GM19240 (cell line): Measurements from ENCODE around the gene CUBN.
"Not testable (repeated sequence)": the region's sequence is repeated elsewhere in the genome, so short reads cannot be mapped to it uniquely, and the experiment has no call there.

Experiments used
- DNase-seq: peaks from one replicate; pipeline ENCODE4 v3.0.0; 2011; ENCODE audit warnings: low spot score; ENCODE audit not compliant: insufficient read length

CUBN gene

DNA sequence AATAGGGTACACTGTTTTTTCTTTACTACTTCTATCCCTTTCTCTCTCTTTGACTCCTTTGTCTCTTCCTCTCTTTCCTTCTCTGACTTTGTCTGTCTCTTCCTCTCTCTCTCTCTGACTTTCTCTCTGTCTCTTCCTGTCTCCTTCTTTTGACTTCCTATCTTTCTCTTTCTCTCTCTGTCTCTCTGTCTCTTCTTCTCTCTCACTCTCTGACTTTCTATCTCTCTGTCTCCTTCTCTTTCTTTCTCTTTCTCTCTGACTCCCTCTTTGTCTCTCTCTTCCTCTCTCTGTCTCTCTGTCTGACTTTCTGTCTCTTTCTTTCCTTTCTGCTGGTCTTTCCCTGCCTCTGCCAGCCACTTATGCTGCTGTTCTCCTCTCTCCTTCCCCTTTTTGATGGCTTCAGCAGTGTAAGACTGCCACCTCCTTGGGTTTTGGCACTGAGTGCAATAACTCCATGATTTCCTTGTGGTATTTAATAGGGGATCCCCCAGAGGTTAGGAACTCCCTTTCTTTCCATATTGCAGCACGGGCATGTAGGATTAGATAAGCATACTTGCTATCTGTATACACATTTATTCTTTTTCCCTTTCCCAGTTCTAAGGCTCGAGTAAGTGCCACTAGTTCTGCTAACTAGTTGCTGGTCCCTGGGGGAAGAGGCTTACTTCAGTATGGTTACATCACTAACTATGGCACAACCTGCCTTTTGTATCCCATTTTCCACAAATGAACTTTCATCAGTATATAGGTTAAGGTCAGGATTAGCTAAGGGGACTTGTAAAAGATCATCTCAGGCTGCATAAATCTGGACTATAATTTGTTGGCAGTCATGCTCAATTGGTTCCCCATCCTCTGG is 116.3 kb downstream of the CUBN start:
- not testable (repeated sequence) for DNase-seq

- DNase-seq, result not testable (repeated sequence)
These were observed 116.9 kb downstream of the CUBN start for GRCh38 chr10:17012731-17013130.

GRCh38 chr10:17010363-17011145 is 119.1 kb downstream of the CUBN start:
- no peak for DNase-seq

DNA sequence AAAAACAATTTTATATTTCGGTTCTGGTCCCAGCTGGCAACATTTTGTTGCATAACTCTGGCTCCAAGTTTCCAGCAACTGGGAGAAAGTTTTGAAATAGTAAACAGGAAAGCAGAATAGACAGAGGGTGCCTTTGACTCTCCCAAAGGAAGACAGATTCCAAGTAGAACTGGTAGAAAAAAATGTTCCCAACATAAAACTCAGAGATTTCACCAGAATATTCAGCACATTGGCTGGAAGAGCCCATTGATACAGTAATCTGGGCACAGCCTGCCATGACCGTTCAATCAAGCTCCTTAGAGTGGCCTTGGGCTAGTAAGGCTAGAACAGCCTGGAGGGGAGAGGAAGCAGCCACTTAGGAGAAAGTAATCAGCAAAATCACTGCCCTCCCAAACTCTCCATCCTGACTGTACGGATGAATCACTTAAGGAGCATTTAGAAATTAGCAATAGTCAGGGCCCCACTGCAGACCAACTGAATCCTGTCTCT is 120.4 kb downstream of the CUBN start:
- DNase-seq, result no peak

GRCh38 chr10:17007418-17007770 is 122.2 kb downstream of the CUBN start:
- no peak for DNase-seq

DNA sequence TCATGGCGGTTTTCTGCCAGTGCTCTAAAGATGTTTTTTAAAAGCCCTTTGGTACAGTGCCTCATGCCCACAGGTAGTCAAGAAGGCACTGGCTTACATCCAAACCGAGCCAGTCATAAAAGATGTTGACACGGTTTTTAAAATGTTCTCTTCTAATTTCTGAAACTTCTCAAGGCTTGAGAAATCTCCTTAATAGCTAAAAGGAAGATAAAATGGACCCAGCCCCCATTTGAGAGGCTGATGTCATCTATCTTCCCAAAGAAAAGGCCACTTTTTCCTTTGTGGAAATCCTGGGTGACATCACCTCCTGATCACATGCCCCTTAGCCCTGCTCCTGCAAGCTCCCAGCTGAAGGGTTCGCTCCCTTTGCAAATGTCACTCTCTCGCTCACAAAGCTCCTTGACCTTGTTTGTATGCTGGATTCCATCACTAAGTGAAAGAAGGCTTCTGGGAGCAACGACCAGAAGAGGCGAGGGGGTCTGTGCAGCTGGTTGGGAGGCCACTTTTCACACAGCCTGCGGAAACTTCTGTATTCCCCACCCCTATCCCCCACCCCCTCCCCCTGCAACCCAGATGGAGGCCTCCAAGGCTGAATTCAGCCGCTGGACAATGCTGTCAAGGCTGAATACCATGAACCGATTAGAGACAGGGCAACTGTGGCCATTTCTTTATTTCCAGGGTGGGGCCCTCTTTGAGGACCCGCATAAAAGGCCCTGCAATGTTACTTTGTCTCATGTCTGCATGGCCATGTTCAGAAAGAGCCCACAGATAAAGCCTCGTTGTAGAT is 122.8 kb downstream of the CUBN start:
- no peak for DNase-seq

DNA sequence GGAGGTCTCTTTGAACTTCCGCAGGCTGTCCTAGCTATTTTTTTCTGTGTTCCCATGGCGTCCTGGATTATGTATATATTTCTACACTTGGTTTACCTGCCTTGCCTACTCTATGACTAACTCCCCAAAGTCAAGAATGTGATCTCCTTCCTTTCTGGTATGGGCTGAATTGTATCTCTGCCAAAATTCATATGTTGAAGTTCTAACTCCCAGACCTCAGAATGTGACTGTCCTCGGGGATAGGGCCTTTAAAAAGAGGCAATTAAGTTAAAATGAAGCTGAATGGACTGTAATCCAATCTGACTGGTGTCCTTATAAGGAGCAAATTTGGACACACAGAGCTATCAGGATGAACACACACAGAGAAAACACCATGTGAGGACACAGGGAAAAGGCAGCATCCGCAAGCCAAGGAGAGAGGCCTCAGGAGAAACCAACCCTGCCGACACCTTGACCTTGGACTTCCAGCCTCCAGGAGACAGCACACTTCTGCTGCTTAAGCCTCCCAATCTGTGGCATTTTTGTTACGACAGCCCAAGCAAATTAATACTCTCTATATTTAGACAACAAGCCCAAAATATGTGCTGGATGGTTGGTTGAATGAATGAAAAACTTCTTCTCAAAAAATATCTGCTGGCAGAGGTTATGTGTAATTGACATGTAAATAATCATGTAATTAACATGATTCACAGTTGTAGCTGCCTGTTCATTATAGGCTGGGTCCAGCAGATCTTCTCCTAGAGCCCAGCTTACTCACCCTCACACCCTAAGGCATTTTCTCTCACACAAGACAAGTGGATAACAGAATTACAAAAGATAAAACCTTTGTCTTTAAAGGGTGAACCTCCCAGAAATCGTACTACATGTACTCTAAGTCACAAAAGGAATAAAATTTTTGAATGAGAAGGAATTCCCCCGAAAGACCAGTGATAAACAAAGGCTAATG is 123.7 kb downstream of the CUBN start:
- no peak for DNase-seq

DNA sequence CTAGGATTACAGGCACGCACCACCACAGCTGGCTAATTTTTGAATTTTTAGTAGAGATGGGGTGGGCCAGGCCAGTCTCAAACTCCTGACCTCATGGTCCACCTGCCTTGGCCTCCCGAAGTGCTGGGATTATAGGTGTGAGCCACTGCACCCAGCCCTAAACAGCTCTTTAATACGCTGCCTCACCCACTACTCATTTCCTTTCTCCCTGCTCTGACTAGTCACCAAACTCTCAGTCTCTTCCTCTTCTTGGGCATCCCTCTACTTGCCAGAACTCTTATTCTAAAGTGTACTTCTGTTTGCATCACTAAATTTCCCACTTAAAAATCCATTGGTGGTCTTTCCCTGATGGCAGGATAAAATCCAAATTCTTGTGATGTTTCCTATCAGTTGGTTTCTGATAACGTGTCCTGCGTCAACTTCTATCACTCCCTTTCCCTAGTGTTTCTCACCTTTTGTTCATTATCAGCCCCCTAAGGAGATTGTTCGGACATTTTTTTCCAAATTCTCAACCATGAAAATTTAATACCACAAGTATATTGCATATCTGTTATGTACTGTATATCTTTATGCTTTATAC is 124.7 kb downstream of the CUBN start:
- no peak for DNase-seq

- no peak for DNase-seq
These were observed 125.8 kb downstream of the CUBN start for GRCh38 chr10:17003651-17004286.

DNA sequence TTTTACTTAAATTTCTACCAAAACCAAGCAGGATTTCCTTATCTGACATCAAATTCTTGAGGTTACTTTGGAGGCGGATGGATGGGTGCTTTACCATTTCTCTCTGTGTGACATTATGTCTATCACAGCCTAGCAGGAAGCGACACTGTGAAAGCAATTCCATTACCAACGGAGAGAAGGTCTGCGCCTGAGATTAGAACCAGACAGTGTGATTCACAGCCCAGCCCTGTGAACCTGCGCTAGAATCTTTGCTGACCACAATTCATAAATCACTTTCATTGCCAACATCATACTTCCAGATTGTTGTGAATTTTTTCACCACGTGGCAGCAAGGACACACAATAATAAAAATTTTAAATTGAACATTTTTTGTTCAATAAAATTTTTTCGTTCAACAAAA is 126.5 kb downstream of the CUBN start:
- DNase-seq, result no peak

DNA sequence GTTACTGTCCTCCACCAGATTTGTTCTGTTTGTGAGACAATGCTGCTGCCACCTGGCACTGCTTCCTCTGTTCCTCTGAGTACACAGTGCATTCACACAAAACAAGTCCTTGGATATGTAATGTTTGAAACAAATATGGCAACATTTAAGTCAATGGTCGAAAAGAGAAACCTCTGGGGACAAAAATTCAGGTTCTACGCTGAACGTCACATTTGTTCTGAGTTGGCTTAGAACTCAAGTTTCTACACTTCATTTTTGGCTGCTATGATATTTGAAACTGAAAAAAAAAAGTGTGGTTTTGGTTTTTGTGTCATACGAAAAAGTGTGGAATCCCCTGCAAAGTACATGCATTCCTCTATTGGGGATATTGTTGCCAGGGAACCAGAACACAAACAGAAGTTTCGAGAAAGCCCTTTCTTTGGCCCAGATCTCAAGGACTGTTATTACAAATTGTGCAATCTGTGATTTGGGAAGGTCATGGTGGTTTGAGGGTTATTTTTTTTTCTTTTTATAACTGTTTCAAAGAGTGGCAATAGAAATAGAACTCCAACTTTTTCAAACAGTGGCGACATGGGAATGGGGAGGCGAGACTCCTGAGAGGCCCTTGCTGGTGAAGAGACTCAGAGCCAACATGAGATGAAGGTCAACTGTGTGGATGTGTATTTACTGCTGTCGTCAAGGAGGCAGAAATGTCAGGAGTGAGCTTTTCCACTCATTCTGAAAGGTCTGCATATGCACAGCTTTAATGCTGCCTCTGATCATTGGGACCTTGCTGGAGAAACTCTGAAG is 127.5 kb downstream of the CUBN start:
- no peak for DNase-seq

DNA sequence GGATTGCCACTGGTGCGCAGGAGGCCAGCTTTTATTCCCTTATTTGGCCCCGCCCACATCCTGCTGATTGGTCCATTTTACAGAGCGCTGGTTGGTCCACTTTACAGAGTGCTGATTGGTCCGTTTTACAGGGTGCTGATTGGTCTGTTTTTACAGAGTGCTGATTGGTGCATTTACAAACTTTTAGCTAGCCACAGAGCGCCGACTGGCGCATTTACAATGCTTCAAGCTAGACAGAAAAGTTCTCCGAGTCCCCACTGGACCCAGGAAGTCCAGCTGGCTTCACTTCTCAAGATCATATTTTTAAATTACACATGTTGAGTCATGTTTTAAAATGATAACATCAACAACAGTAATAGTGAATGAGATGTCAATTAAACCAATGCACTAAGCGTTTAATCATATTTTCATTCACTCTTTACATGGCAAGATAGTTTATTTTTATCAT is 128.3 kb downstream of the CUBN start:
- no peak for DNase-seq

DNA sequence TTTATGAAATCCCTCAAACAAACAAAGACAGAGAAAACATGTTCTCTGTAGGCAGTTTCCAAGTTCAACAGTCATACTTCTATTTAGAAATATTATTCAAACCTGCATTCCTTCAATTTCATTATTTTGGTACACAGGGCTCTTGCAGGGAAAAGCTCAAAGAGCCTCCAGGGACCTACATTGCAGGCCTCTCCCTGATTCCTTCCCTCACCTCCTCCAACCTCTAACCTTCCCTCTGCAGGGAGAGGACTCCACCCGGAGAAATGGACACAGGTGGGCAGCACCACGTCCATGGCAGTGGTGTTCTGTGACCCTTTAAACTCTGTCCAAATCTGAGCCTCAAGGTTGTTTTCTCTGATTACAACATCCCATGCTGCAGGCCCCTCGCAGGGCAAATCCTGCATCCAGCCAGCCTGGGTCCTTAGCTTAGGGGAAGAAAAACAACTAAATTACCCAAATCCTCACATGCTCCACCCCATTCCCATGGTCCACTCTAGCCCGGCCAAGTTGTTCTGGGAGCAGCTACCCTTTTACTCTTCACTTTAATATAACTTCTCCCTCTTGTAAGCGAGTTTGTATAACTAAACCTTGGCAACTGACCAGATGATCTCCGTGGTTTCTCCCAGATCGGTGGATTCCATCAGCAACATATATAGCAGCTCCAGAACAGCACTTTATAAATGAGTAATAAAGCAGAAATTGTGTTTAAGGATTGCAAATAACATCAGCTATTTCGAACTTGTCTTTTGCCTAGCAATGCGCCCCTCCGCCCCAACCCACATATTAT is 129.8 kb downstream of the CUBN start:
- DNase-seq, result no peak

DNA sequence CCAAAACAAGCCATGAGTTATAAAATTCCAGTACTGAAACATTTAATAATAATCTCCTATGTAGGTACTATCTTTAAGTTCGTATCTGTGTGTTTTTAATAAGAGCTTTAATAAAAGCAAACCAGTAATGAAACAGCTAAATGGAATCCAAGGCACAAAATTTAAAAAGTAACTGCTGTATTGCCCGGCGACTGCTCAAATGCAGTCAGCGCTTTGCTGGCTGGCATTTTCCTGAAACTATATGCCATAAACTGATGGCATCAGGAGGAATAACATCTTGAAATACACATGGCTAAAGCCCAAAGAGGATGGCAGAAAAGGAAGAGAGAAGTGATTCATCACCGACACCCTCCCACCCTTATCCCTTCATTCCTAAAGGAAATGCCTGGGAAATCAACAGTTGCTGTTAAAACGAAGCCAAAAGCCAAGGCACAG is 133.1 kb downstream of the CUBN start:
- DNase-seq, result no peak

DNA sequence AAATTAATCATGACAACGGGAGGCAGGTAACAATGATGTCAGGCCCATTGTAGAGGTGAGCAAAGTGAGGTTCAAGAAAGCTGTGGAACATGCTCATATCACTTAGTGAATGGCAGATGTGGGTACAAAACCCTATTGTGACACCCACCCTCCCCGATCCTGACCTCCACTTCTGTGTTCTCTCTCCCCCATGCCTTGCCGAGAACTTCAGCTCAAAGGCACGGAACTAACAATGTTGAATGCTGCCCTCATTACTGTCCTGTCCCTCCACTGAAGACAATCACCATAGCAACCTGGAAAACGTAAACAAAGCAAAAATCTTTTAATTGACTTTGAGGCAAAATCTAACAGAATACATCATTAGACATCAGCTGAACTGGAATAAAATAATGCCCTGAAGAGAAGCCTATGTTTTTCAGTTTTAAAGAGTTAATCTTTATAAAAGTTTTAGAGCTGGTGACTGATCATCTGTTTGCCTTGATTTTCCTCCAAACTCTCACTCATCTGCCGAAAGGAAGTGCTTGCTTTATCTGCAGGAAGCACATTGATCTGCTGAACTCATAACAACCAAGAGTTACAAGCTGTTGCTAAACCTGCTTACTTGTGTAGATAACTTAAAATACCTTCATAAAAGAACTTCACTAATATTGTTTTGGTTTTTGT is 133.6 kb downstream of the CUBN start:
- no peak for DNase-seq

GRCh38 chr10:16993186-16993585 is 136.4 kb downstream of the CUBN start:
- DNase-seq, result no peak

DNA sequence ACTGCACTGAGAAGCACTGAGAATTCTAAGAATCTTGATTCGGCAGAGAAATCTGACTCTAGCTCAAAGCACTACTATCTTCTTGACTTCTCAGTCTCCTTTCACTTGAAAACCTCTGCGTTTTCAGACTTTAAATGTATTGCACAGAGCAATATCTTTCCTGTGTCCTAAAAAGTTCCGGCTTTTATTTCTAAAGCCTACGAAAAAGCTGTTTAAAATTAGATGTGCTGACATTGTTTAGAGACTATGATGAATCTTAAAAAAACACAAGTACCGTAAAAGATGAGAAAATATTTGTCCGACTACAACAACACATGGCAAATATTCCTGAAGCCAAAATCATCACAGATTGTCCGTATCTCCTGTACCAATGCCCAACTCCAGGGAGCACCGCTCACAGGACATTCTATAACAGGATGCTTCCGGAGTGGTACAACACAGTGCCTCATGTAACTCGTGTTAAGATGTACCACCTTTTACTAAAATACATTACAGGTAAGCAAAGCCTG is 136.9 kb downstream of the CUBN start:
- no peak for DNase-seq
